H9 (cell line): ENCODE measurements around the gene CD244. TPM values are rescaled to one million over a fixed set of nuclear protein-coding genes. Genes with fewer than 3 reads are reported as not detected.

Experiments
- DNase-seq: peaks from one replicate; pipeline ENCODE4 v3.0.0-alpha.2; 2017
- H2AFZ ChIP-seq: one replicate; pipeline ENCODE4 v1.6.1; 2013; ENCODE audit warnings: mild to moderate bottlenecking, low read length, control low read depth, moderate library complexity
- H2AK5ac ChIP-seq: 2 replicates; pipeline ENCODE4 v1.6.1; 2013; ENCODE audit warnings: low read length, control low read depth, mixed read lengths; ENCODE audit not compliant: insufficient read length
- H2BK120ac ChIP-seq: one replicate; pipeline ENCODE4 v1.6.1; 2013; ENCODE audit warnings: low read depth, mild to moderate bottlenecking, low read length, control low read depth, inconsistent platforms; ENCODE audit not compliant: poor library complexity, severe bottlenecking
- H2BK12ac ChIP-seq: 2 replicates; pipeline ENCODE4 v1.6.1; 2013; ENCODE audit warnings: low read length, control low read depth, mixed read lengths, low read depth; ENCODE audit not compliant: insufficient read length
- H2BK15ac ChIP-seq: 2 replicates; pipeline ENCODE4 v1.6.1; 2013; ENCODE audit warnings: low read depth, low read length, control low read depth
- H2BK20ac ChIP-seq: one replicate; pipeline ENCODE4 v1.6.1; 2013; ENCODE audit warnings: low read depth, mild to moderate bottlenecking, low read length, control low read depth, inconsistent platforms; ENCODE audit not compliant: poor library complexity, severe bottlenecking
- H2BK5ac ChIP-seq: 2 replicates; pipeline ENCODE4 v1.6.1; 2013; ENCODE audit warnings: low read length, control low read depth, mixed read lengths; ENCODE audit not compliant: insufficient read length
- H3K14ac ChIP-seq: 2 replicates; pipeline ENCODE4 v1.6.1; 2013; ENCODE audit warnings: low read length, control low read depth; ENCODE audit not compliant: insufficient read depth
- H3K18ac ChIP-seq: 2 replicates; pipeline ENCODE4 v1.6.1; 2013; ENCODE audit warnings: low read depth, mild to moderate bottlenecking, mixed read lengths, low read length, control low read depth; ENCODE audit not compliant: insufficient read length
- H3K23ac ChIP-seq: 2 replicates; pipeline ENCODE4 v1.6.1; 2013; ENCODE audit warnings: low read length, control low read depth, mixed read lengths, low read depth; ENCODE audit not compliant: insufficient read length
- H3K23me2 ChIP-seq: 2 replicates; pipeline ENCODE4 v1.6.1; 2013; ENCODE audit warnings: low read depth, mild to moderate bottlenecking, mixed read lengths, low read length, control low read depth; ENCODE audit not compliant: insufficient read length, poor library complexity, severe bottlenecking
- H3K27ac ChIP-seq: 2 replicates; pipeline ENCODE4 v1.5.1; 2013; ENCODE audit warnings: low read length, control low read depth, mixed read lengths, low read depth; ENCODE audit not compliant: insufficient read length
- H3K27me3 ChIP-seq: 2 replicates; pipeline ENCODE4 v1.6.1; 2013; ENCODE audit warnings: low read length, control low read depth, inconsistent platforms; ENCODE audit not compliant: insufficient read depth
- H3K4ac ChIP-seq: 2 replicates; pipeline ENCODE4 v1.6.1; 2013; ENCODE audit warnings: low read depth, mild to moderate bottlenecking, control low read depth, inconsistent platforms, low read length, moderate library complexity
- H3K4me1 ChIP-seq: 2 replicates; pipeline ENCODE4 v1.6.1; 2013; ENCODE audit warnings: low read length, control low read depth, inconsistent platforms; ENCODE audit not compliant: insufficient read depth
- H3K4me2 ChIP-seq: 2 replicates; pipeline ENCODE4 v1.6.1; 2013; ENCODE audit warnings: low read length, control low read depth, mixed read lengths; ENCODE audit not compliant: insufficient read length, insufficient read depth
- H3K56ac ChIP-seq: 2 replicates; pipeline ENCODE4 v1.6.1; 2013; ENCODE audit warnings: low read depth, mild to moderate bottlenecking, mixed read lengths, low read length, control low read depth; ENCODE audit not compliant: insufficient read length
- H3K79me1 ChIP-seq: 2 replicates; pipeline ENCODE4 v1.6.1; 2013; ENCODE audit warnings: low read depth, mild to moderate bottlenecking, moderate library complexity, low read length, control low read depth, inconsistent platforms; ENCODE audit not compliant: insufficient read depth, poor library complexity, severe bottlenecking
- H3K79me2 ChIP-seq: 2 replicates; pipeline ENCODE4 v1.6.1; 2013; ENCODE audit warnings: low read length, control low read depth, inconsistent platforms; ENCODE audit not compliant: insufficient read depth
- H3K9ac ChIP-seq: 2 replicates; pipeline ENCODE4 v1.6.1; 2013; ENCODE audit warnings: low read length, control low read depth, mixed read lengths; ENCODE audit not compliant: insufficient read length; ENCODE audit errors: extremely low read depth
- H3K9me3 ChIP-seq: one replicate; pipeline ENCODE4 v1.6.1; 2013; ENCODE audit warnings: low read depth, low read length, inconsistent platforms; ENCODE audit not compliant: control insufficient read depth
- H3T11ph ChIP-seq: one replicate; pipeline ENCODE4 v1.6.1; 2013; ENCODE audit warnings: mild to moderate bottlenecking, low read length, control low read depth, inconsistent platforms
- H4K20me1 ChIP-seq: one replicate; pipeline ENCODE4 v1.6.1; 2013; ENCODE audit not compliant: control insufficient read depth, insufficient read length, insufficient read depth
- H4K5ac ChIP-seq: 2 replicates; pipeline ENCODE4 v1.6.1; 2013; ENCODE audit warnings: low read depth, mild to moderate bottlenecking, mixed read lengths, low read length, control low read depth; ENCODE audit not compliant: insufficient read length
- H4K8ac ChIP-seq: replicated peaks from 2 replicates; pipeline ENCODE4 v1.6.1; 2013; ENCODE audit warnings: low read length, control low read depth, mixed read lengths, low read depth; ENCODE audit not compliant: insufficient read length
- H4K91ac ChIP-seq: 2 replicates; pipeline ENCODE4 v1.6.1; 2013; ENCODE audit warnings: low read depth, mild to moderate bottlenecking, moderate library complexity, mixed read lengths, low read length, control low read depth; ENCODE audit not compliant: insufficient read length
- H3K27ac Mint-ChIP-seq, 3 experiments: 2 replicates in 2 of 3; 3 replicates in 1 of 3; pipeline ENCODE4 v1.8.0; 2020 to 2021; ENCODE audit warnings: mixed read lengths in 3 of 3, mild to moderate bottlenecking in 1 of 3, moderate library complexity in 1 of 3
- H3K27me3 Mint-ChIP-seq: 2 replicates; pipeline ENCODE4 v1.8.0; 2021; ENCODE audit warnings: low read depth, mild to moderate bottlenecking, moderate library complexity, mixed read lengths
- H3K36me3 Mint-ChIP-seq, 3 experiments: 2 replicates in 2 of 3; 3 replicates in 1 of 3; pipeline ENCODE4 v1.8.0; 2020 to 2021; ENCODE audit warnings: low read depth in 3 of 3, mixed read lengths in 3 of 3; ENCODE audit not compliant: insufficient read depth in 1 of 3
- H3K4me1 Mint-ChIP-seq, 2 experiments: 2 replicates each; pipeline ENCODE4 v1.8.0; 2020; ENCODE audit warnings: mixed read lengths in 2 of 2
- H3K4me3 Mint-ChIP-seq, 2 experiments: 2 replicates in 1 of 2; 3 replicates in 1 of 2; pipeline ENCODE4 v1.8.0; 2020 to 2021; ENCODE audit warnings: mild to moderate bottlenecking in 2 of 2, mixed read lengths in 2 of 2, moderate library complexity in 1 of 2
- H3K9me3 Mint-ChIP-seq, 2 experiments: 2 replicates in 1 of 2; 3 replicates in 1 of 2; pipeline ENCODE4 v1.8.0; 2020; ENCODE audit warnings: mild to moderate bottlenecking in 2 of 2, mixed read lengths in 2 of 2, moderate library complexity in 1 of 2
- WGBS: extraction: QIAGEN DNeasy Blood & Tissue Kit; methylation state at CpG from one replicate; pipeline ENCODE4 v1.1.7; 2013; ENCODE audit warnings: missing lambda C conversion rate, low lambda C conversion rate, mixed read lengths; ENCODE audit not compliant: insufficient read length; ENCODE audit errors: extremely low coverage; 5-methylcytosine and 5-hydroxymethylcytosine counted together
- total RNA-seq: library from RNA; stranded (reverse); gene quantifications from 2 replicates; pipeline ENCODE4 v1.2.1, GENCODE V29; 2021
- TF ChIP-seq, protein P1 (sequence below): fragments of 200-600 bp; sonication (generic); conservative IDR thresholded peaks from 3 replicates; pipeline ENCODE4 v1.8.0; 2021; ENCODE audit warnings: antibody characterized with exemption, mild to moderate bottlenecking

The CD244 gene
- total RNA-seq, 1 experiment from 2014 or later, result not detected

DNA sequence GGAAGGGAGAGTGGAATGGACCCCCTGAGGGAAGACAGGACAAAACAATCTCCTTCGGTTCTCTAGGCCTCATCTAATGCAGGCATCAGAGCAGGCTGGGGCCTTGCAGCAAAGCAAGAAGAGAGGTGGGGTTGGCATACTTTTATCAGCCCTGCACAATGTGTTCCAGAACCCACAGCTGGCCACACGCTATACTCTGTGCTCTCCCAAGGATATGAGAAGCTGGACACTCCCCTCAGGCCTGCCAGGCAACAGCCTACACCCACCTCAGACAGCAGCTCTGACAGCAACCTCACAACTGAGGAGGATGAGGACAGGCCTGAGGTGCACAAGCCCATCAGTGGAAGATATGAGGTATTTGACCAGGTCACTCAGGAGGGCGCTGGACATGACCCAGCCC is 39.4 kb downstream of the CD244 start:
- Histone ChIP-seq H3K79me1 (no peaks in the 10 kb centered on the region), H3K56ac (no peak overlapping the region), H3K9ac (no peak overlapping the region), H2AFZ (no peak overlapping the region), H2BK12ac (no peak overlapping the region), H3K4ac (no peak overlapping the region), H3K27me3 (no peaks in the 10 kb centered on the region), H4K20me1 (no peaks in the 10 kb centered on the region), H2BK5ac (no peak overlapping the region), H2BK20ac (no peak overlapping the region), H3K23me2 (no peaks in the 10 kb centered on the region), H4K91ac (no peak overlapping the region), H3K9me3 (no peaks in the 10 kb centered on the region), H2AK5ac (no peak overlapping the region), H4K5ac (no peak overlapping the region), H3K23ac (no peak overlapping the region), H2BK120ac (no peak overlapping the region), H3K14ac (no peak overlapping the region), H2BK15ac (no peak overlapping the region), H3T11ph (no peak overlapping the region), H3K4me1 (no peaks in the 10 kb centered on the region), H3K27ac (no peak overlapping the region), H3K79me2 (no peaks in the 10 kb centered on the region), H4K8ac (no peak overlapping the region), H3K18ac (no peak overlapping the region), H3K4me2 (no peak overlapping the region)
- Mint-ChIP-seq H3K9me3 (no peaks in the 10 kb centered on the region; a peak in 1 of 5 replicates), H3K4me1 (peaks cover 5 to 7% of the 10 kb centered on the region in 2 experiments), H3K36me3 (no peaks in the 10 kb centered on the region), H3K27ac (no peak overlapping the region; a peak in 1 of 7 replicates), H3K27me3 (peaks cover 2% of the 10 kb centered on the region), H3K4me3 (no peak overlapping the region)
- WGBS, result no CpG with 5 or more reads among the region's 3 CpGs
- DNase-seq, result no peak
- TF ChIP-seq, protein P1, sequence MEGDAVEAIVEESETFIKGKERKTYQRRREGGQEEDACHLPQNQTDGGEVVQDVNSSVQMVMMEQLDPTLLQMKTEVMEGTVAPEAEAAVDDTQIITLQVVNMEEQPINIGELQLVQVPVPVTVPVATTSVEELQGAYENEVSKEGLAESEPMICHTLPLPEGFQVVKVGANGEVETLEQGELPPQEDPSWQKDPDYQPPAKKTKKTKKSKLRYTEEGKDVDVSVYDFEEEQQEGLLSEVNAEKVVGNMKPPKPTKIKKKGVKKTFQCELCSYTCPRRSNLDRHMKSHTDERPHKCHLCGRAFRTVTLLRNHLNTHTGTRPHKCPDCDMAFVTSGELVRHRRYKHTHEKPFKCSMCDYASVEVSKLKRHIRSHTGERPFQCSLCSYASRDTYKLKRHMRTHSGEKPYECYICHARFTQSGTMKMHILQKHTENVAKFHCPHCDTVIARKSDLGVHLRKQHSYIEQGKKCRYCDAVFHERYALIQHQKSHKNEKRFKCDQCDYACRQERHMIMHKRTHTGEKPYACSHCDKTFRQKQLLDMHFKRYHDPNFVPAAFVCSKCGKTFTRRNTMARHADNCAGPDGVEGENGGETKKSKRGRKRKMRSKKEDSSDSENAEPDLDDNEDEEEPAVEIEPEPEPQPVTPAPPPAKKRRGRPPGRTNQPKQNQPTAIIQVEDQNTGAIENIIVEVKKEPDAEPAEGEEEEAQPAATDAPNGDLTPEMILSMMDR, result no peak
